ENCODE measurements around the gene ZC3H8. TPM values are rescaled to one million over a fixed set of nuclear protein-coding genes. Genes with fewer than 3 reads are reported as not detected.
A peak's percentile ranks its signal among the peaks of the same experiment; 100 is the strongest.

The ZC3H8 gene
- total RNA-seq, 1 donor from 2014 or later, result 31.8 TPM

GRCh38 chr2:112184121-112184520, 70.7 kb downstream of the ZC3H8 start:
- Mint-ChIP-seq H3K27ac (peak overlapping the region; percentile 93), H3K36me3 (ENCODE audit: low read depth) (peaks cover 40% of the 10 kb centered on the region), H3K27me3 (ENCODE audit: low read depth) (no peaks in the 10 kb centered on the region), H3K4me1 (ENCODE audit: low read depth) (peaks cover 59% of the 10 kb centered on the region), H3K9me3 (no peaks in the 10 kb centered on the region), H3K4me3 (ENCODE audit: low read depth) (peak overlapping the region; percentile 80)
- intact Hi-C loops (cut with micrococcal nuclease), result loop anchor here (10.0 kb wide), 1 partner anchor 129 kb away; the partner anchor contains the start of gene TMEM87B
- DNase-seq (ENCODE audit: low spot score), result no peak

DNA sequence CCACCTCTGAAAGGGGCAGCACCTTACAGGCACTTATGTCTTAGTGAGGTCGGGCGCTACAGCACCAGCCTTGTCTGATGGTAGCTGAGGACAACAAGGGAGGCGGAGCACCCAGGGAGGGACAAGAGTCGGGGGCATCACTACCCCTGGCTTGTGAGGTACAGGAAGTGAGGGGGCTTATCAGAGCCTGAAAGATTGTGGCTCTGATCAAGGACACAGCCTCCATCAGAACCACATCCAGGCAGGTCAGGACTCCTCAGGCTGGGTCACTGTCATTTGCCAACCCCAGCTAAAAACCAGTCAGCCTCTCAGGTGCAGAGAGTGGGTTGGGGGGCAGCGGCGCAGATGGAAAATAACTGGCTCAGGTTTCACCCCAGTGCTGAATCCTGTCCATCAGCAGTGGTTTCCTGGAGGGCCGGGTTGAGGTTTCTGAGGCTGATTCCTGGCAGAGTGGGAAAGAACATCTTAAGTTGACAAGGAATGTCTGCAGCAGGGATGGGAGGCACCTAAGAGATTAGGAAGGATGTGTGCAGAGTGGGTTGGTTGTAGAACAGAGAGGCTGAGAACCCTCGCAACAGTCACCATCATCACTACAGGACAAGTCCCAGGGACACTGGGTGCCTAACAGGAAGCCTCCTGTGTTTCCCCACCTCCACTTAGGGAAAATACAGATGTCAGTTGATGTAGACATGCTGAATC, 71.4 kb downstream of the ZC3H8 start:
- intact Hi-C loops (cut with micrococcal nuclease), result loop anchor here (2.0 to 10.0 kb wide), 3 partner anchors 69 to 129 kb away; partner anchors contain the start of genes TMEM87B and ZC3H6
- Mint-ChIP-seq H3K4me1 (ENCODE audit: low read depth) (peaks cover 54% of the 10 kb centered on the region), H3K27ac (peak overlapping the region; percentile 93), H3K27me3 (ENCODE audit: low read depth) (no peaks in the 10 kb centered on the region), H3K4me3 (ENCODE audit: low read depth) (peak overlapping the region; percentile 80), H3K36me3 (ENCODE audit: low read depth) (peaks cover 36% of the 10 kb centered on the region), H3K9me3 (no peaks in the 10 kb centered on the region)
- DNase-seq (ENCODE audit: low spot score), result no peak

- Mint-ChIP-seq H3K27ac (peak overlapping the region; percentile 93), H3K4me1 (ENCODE audit: low read depth) (peaks cover 45% of the 10 kb centered on the region), H3K9me3 (no peaks in the 10 kb centered on the region), H3K4me3 (ENCODE audit: low read depth) (peak overlapping the region; percentile 80), H3K36me3 (ENCODE audit: low read depth) (peaks cover 28% of the 10 kb centered on the region), H3K27me3 (ENCODE audit: low read depth) (no peaks in the 10 kb centered on the region)
- no peak for DNase-seq (ENCODE audit: low spot score)
- intact Hi-C loops (cut with micrococcal nuclease), result loop anchor here (2.0 to 10.0 kb wide), 3 partner anchors 70 to 128 kb away; partner anchors contain the start of genes TMEM87B and ZC3H6
These were observed 72.2 kb downstream of the ZC3H8 start for GRCh38 chr2:112182581-112183034.

DNA sequence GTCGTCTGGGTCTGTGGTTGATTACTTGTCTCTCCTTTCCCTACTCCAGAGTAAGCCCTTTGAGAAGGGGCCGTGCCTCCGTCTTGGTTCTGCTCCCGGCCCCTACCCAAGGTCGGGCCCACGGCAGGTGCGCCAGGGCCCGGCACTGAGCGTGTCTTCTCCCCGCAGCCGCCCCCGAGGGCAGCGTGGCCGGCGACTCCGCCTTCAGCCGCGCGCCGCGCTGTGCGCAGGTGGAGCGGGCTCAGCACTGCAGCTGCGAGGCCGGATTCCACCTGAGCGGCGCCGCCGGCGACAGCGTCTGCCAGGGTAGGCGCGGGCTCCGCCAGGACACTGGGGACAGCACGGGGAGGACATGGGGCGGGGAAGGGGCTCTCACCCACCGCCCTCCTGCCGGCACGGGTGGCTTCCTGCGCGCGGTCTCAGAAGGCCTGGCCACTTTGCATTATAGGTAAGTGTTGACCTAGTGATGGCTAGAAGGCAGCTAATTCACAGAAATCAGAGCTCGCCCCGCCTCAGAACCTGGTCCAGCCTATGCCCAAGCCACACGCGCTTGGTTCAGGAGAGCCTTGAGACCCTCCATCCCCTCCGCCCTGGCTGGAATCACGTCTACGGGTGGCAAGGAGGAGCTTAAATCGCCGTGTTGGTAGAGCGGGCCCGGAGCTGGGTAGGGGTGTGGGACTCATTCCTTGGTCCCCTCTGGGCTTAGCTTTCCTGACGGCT, 73.1 kb downstream of the ZC3H8 start:
- intact Hi-C loops (cut with micrococcal nuclease), result loop anchor here (2.0 to 10.0 kb wide), 3 partner anchors 71 to 127 kb away; partner anchors contain the start of genes TMEM87B and ZC3H6
- peaks cover 38% of the 10 kb centered on the region for H3K4me1 Mint-ChIP-seq (ENCODE audit: low read depth)
- peak overlapping the region; percentile 93 for H3K27ac Mint-ChIP-seq
- peak; percentile 43 for DNase-seq (ENCODE audit: low spot score)
- H3K4me3 Mint-ChIP-seq (ENCODE audit: low read depth), result peak overlapping the region; percentile 80
- H3K9me3 Mint-ChIP-seq, result no peaks in the 10 kb centered on the region
- H3K36me3 Mint-ChIP-seq (ENCODE audit: low read depth), result peaks cover 21% of the 10 kb centered on the region
- no peaks in the 10 kb centered on the region for H3K27me3 Mint-ChIP-seq (ENCODE audit: low read depth)

DNA sequence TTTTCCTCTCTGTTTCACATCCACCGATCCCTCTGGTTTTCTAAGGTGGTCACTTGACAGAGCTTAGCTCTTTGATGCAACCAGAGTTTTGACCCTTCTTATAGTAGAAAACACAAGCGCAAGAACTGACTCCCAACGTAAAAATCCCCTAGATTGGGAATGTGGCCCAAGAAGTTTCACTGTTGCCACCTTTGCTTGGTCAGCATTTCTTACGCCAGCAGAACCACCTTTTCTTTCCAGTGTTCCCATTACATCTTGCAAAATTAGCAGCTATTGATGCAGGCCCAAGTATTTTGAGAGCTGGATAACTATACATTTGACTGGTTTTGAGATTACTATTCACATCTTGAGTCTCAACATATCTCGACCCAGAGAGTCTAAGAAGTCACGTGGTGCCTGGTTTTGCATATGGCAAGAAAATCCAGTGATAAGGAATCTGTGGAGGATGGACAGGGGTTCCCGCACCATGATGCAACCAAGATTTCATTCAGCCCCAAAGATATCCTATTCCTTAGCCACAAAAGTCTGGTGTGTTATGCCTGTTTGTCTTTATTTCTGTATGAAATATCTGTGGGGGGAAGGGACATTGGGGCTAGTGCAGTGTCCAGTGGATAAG, 78.8 kb downstream of the ZC3H8 start:
- no peaks in the 10 kb centered on the region for H3K9me3 Mint-ChIP-seq
- H3K27ac Mint-ChIP-seq, result no peak overlapping the region
- peaks cover 21% of the 10 kb centered on the region for H3K4me1 Mint-ChIP-seq (ENCODE audit: low read depth)
- DNase-seq (ENCODE audit: low spot score), result no peak
- peaks cover under 1% of the 10 kb centered on the region for H3K27me3 Mint-ChIP-seq (ENCODE audit: low read depth)
- intact Hi-C loops (cut with micrococcal nuclease), result no loop called here
- H3K4me3 Mint-ChIP-seq (ENCODE audit: low read depth), result no peak overlapping the region
- H3K36me3 Mint-ChIP-seq (ENCODE audit: low read depth), result no peaks in the 10 kb centered on the region

DNA sequence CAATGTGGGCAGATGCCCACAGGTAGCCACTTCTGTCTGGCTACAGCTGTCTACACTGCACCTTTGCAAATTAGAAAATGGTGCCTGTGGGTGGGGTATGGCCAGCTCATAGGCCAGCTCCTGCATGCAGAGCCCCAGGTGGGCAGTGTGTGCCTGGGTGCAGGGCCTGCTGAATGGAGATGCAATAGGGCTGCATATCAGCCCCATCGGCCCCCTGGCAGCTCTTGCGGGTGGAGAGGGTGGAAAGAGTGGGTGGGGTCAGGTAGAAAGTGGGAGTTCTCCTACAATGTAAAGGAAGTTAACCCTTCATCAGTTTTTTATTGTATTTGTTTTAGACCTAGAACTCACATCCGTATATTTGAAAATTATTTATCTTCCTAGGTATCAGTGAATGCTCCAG, 79.5 kb downstream of the ZC3H8 start:
- DNase-seq (ENCODE audit: low spot score), result no peak
- H3K9me3 Mint-ChIP-seq, result no peaks in the 10 kb centered on the region
- H3K4me1 Mint-ChIP-seq (ENCODE audit: low read depth), result peaks cover 20% of the 10 kb centered on the region
- peaks cover 2% of the 10 kb centered on the region for H3K27me3 Mint-ChIP-seq (ENCODE audit: low read depth)
- intact Hi-C loops (cut with micrococcal nuclease), result no loop called here
- no peak overlapping the region for H3K4me3 Mint-ChIP-seq (ENCODE audit: low read depth)
- H3K36me3 Mint-ChIP-seq (ENCODE audit: low read depth), result no peaks in the 10 kb centered on the region
- H3K27ac Mint-ChIP-seq, result no peak overlapping the region

GRCh38 chr2:112174383-112174782, 80.5 kb downstream of the ZC3H8 start:
- Mint-ChIP-seq H3K36me3 (ENCODE audit: low read depth) (no peaks in the 10 kb centered on the region), H3K4me1 (ENCODE audit: low read depth) (peaks cover 19% of the 10 kb centered on the region)
- intact Hi-C loops (cut with micrococcal nuclease), result no loop called here

GRCh38 chr2:112173646-112174319, 81.1 kb downstream of the ZC3H8 start:
- no peaks in the 10 kb centered on the region for H3K36me3 Mint-ChIP-seq (ENCODE audit: low read depth)
- H3K9me3 Mint-ChIP-seq, result no peaks in the 10 kb centered on the region
- H3K27me3 Mint-ChIP-seq (ENCODE audit: low read depth), result peaks cover 2% of the 10 kb centered on the region
- H3K27ac Mint-ChIP-seq, result no peak overlapping the region
- H3K4me3 Mint-ChIP-seq (ENCODE audit: low read depth), result no peak overlapping the region
- intact Hi-C loops (cut with micrococcal nuclease), result no loop called here
- H3K4me1 Mint-ChIP-seq (ENCODE audit: low read depth), result peaks cover 19% of the 10 kb centered on the region
- no peak for DNase-seq (ENCODE audit: low spot score)

More at GRCh38 chr2:112174383-112174782, 80.5 kb downstream of the ZC3H8 start:
- peaks cover 2% of the 10 kb centered on the region for H3K27me3 Mint-ChIP-seq (ENCODE audit: low read depth)
- H3K27ac Mint-ChIP-seq, result no peak overlapping the region
- no peak overlapping the region for H3K4me3 Mint-ChIP-seq (ENCODE audit: low read depth)
- no peaks in the 10 kb centered on the region for H3K9me3 Mint-ChIP-seq
- DNase-seq (ENCODE audit: low spot score), result no peak

DNA sequence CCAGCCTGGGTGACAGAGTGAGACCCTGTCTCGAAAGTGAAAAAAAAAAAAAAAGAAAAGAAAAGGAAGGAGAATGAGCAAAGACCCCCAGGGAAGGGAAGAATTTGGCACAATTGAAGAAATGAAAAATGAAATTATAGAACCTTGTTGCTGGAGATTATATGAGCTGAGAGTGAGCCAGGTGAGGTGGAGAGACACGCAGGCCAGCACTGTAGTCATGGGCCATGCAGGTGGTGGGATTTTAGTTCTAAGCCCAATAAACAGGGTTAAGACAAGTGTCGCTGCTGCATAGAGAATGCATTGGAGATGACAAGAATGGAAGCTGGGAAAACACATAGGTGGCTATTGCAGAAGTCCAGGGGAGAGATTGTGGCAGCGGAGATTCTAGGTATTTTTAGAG, 84.3 kb downstream of the ZC3H8 start:
- no peak for DNase-seq (ENCODE audit: low spot score)
- Mint-ChIP-seq H3K4me1 (ENCODE audit: low read depth) (peaks cover 27% of the 10 kb centered on the region), H3K27ac (no peak overlapping the region), H3K27me3 (ENCODE audit: low read depth) (peaks cover 2% of the 10 kb centered on the region), H3K4me3 (ENCODE audit: low read depth) (no peak overlapping the region), H3K36me3 (ENCODE audit: low read depth) (no peaks in the 10 kb centered on the region), H3K9me3 (no peaks in the 10 kb centered on the region)
- intact Hi-C loops (cut with micrococcal nuclease), result no loop called here

GRCh38 chr2:112168422-112169124, 86.3 kb downstream of the ZC3H8 start:
- H3K36me3 Mint-ChIP-seq (ENCODE audit: low read depth), result no peaks in the 10 kb centered on the region
- no peak overlapping the region for H3K27ac Mint-ChIP-seq
- no peak for DNase-seq (ENCODE audit: low spot score)
- H3K27me3 Mint-ChIP-seq (ENCODE audit: low read depth), result peaks cover 2% of the 10 kb centered on the region
- no peaks in the 10 kb centered on the region for H3K9me3 Mint-ChIP-seq
- no peak overlapping the region for H3K4me3 Mint-ChIP-seq (ENCODE audit: low read depth)
- intact Hi-C loops (cut with micrococcal nuclease), result no loop called here
- peaks cover 18% of the 10 kb centered on the region for H3K4me1 Mint-ChIP-seq (ENCODE audit: low read depth)

DNA sequence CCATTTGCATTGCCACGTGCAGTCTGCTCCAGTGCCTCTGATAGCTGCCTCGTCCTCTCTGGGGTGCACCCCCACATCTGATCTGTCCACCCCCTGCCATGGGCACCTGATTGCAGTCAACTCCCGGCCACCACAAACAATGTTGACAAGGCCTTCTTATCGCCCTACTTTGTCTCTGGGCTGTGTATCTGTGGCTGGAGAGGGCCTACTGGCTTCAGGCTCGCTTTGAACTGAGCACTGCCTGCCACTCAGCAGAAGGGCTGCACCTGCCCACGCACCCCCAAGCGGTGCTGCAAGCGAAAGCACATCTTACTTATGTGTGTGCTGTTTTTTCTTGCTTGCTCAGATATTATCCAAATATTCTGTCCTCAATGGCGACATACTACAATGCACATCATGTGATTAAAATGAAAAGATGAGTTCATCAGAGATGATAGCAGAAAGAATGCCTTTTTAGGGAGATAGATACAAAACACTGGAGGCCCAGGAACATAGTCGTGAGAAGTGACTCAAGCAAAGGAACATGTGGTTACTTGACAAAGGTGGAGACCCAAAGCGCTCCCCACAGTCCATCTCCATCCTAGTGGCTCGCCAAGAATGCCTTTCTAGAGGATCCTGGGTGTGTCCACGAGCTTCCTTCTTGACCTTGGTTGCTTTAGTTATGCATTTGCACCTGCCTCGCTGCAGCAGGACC, 87.9 kb downstream of the ZC3H8 start:
- H3K27me3 Mint-ChIP-seq (ENCODE audit: low read depth), result peaks cover 2% of the 10 kb centered on the region
- intact Hi-C loops (cut with micrococcal nuclease), result no loop called here
- no peak overlapping the region for H3K4me3 Mint-ChIP-seq (ENCODE audit: low read depth)
- no peaks in the 10 kb centered on the region for H3K36me3 Mint-ChIP-seq (ENCODE audit: low read depth)
- H3K4me1 Mint-ChIP-seq (ENCODE audit: low read depth), result peaks cover 10% of the 10 kb centered on the region
- no peak for DNase-seq (ENCODE audit: low spot score)
- H3K9me3 Mint-ChIP-seq, result no peaks in the 10 kb centered on the region
- H3K27ac Mint-ChIP-seq, result no peak overlapping the region

Data from activated T-helper 2 cell treated with anti-CD3 and anti-CD28 coated beads, Interferon-gamma antibody, Interleukin-2, Interleukin-4, amounts not matched to agents 10 μg/mL and 5 μg/mL and 100 μg/mL, durations not matched to agents 14 hours and 24 hours and 36 hours (primary cell).